Tibial artery (tissue), 4 donors: ENCODE measurements around the gene CLRN2.

Experiments
- DNase-seq, 2 donors: peaks; one replicate each; pipeline ENCODE4 v3.0.0-alpha.2; 2019
- H3K27ac ChIP-seq, 2 donors: fragments of 200-600 bp; sonication (generic) in 1 of 2; 1 replicate in 1 of 2; 2 replicates in 1 of 2; pipeline ENCODE4 v1.5.1; 2018 to 2019; ENCODE audit warnings: mild to moderate bottlenecking in 1 of 2
- H3K27me3 ChIP-seq, 2 donors: fragments of 200-600 bp; sonication (generic) in 1 of 2; one replicate each; pipeline versions ENCODE4 v1.5.1 to v1.6.0; 2016 to 2019
- H3K36me3 ChIP-seq, 3 donors: fragments of 200-600 bp; sonication (generic) in 2 of 3; one replicate each; pipeline ENCODE4 v1.5.1; 2016 to 2019; ENCODE audit warnings: mild to moderate bottlenecking in 2 of 3
- H3K4me1 ChIP-seq, 4 donors: fragments of 200-600 bp; sonication (generic) in 2 of 4; 1 replicate in 3 of 4; 2 replicates in 1 of 4; pipeline ENCODE4 v1.5.1; 2016 to 2019
- H3K4me3 ChIP-seq, 2 donors: fragments of 200-600 bp; sonication (generic) in 1 of 2; 1 replicate in 1 of 2; 2 replicates in 1 of 2; pipeline ENCODE4 v1.5.1; 2018 to 2019; ENCODE audit warnings: mild to moderate bottlenecking in 2 of 2
- H3K9me3 ChIP-seq, 3 donors: fragments of 200-600 bp; sonication (generic) in 1 of 3; one replicate each; pipeline ENCODE4 v1.5.1; 2016 to 2019
- CTCF ChIP-seq, 2 experiments: fragments of 200-600 bp in 1 of 2; fragments of 450-650 bp in 1 of 2; IDR thresholded peaks; one replicate each; pipeline ENCODE4 v1.5.1; 2017 to 2019; ENCODE audit warnings: antibody characterized with exemption in 2 of 2, mild to moderate bottlenecking in 1 of 2, moderate library complexity in 1 of 2
- intact Hi-C: fragments of 100-400 bp; cut with DNase I; formaldehyde crosslinking; loops from one replicate; pipeline ENCODE4 v1.15.0; 2023; ENCODE audit warnings: low total_unique reads

Gene CLRN2

GRCh38 chr4:17512973-17513665 is 1.8 kb upstream of the CLRN2 start:
- no peak for DNase-seq
- H3K4me3 ChIP-seq: peak overlapping the region in 1 of 2 donors; percentile 82
- H3K27ac ChIP-seq: peak overlapping the region; percentile 66 to 78
- H3K27me3 ChIP-seq: peaks cover 0 to 9% of the 10 kb centered on the region in 2 donors
- H3K9me3 ChIP-seq: no peaks in the 10 kb centered on the region
- intact Hi-C loops: no loop called here
- H3K36me3 ChIP-seq: peaks cover 0 to 7% (median 0%) of the 10 kb centered on the region in 3 donors
- H3K4me1 ChIP-seq: peaks cover 0 to 22% (median 15%) of the 10 kb centered on the region in 4 donors
- TF ChIP-seq CTCF (IDR thresholded peaks at IDR 0.05): no peak

GRCh38 chr4:17515445-17516407 is 761 bp downstream of the CLRN2 start:
- DNase-seq: no peak
- H3K4me3 ChIP-seq: no peak overlapping the region

GRCh38 chr4:17516980-17517379 is 2.0 kb downstream of the CLRN2 start:
- no peak for DNase-seq
- H3K36me3 ChIP-seq: no peaks in the 10 kb centered on the region
- intact Hi-C loops: no loop called here
- TF ChIP-seq CTCF (IDR thresholded peaks at IDR 0.05): no peak
- H3K4me3 ChIP-seq: no peak overlapping the region
- no peak overlapping the region for H3K27ac ChIP-seq
- no peaks in the 10 kb centered on the region for H3K9me3 ChIP-seq
- peaks cover 0 to 7% (median 6%) of the 10 kb centered on the region in 4 donors for H3K4me1 ChIP-seq
- H3K27me3 ChIP-seq: peaks cover 0 to 14% of the 10 kb centered on the region in 2 donors

More at GRCh38 chr4:17515445-17516407, 761 bp downstream of the CLRN2 start:
- intact Hi-C loops: no loop called here
- TF ChIP-seq CTCF (IDR thresholded peaks at IDR 0.05): no peak
- H3K27ac ChIP-seq: no peak overlapping the region
- peaks cover 0 to 14% of the 10 kb centered on the region in 2 donors for H3K27me3 ChIP-seq
- peaks cover 0 to 12% (median 9%) of the 10 kb centered on the region in 4 donors for H3K4me1 ChIP-seq
- no peaks in the 10 kb centered on the region for H3K36me3 ChIP-seq
- no peaks in the 10 kb centered on the region for H3K9me3 ChIP-seq

- H3K4me3 ChIP-seq: no peak overlapping the region
- H3K36me3 ChIP-seq: no peaks in the 10 kb centered on the region
- no peak overlapping the region for H3K27ac ChIP-seq
- intact Hi-C loops: no loop called here
- no peak for TF ChIP-seq CTCF (IDR thresholded peaks at IDR 0.05)
- H3K4me1 ChIP-seq: peaks cover 0 to 4% (median 3%) of the 10 kb centered on the region in 4 donors
- peaks cover 0 to 14% of the 10 kb centered on the region in 2 donors for H3K27me3 ChIP-seq
- DNase-seq: no peak
- no peaks in the 10 kb centered on the region for H3K9me3 ChIP-seq
Observed at GRCh38 chr4:17517664-17518063, 2.7 kb downstream of the CLRN2 start.

GRCh38 chr4:17521595-17521994 is 6.6 kb downstream of the CLRN2 start:
- Histone ChIP-seq H3K36me3 (no peaks in the 10 kb centered on the region), H3K27ac (no peak overlapping the region), H3K27me3 (peaks cover 0 to 14% of the 10 kb centered on the region in 2 donors), H3K4me1 (no peaks in the 10 kb centered on the region), H3K9me3 (no peaks in the 10 kb centered on the region), H3K4me3 (no peak overlapping the region)
- no peak for DNase-seq
- no peak for TF ChIP-seq CTCF (IDR thresholded peaks at IDR 0.05)
- intact Hi-C loops: no loop called here
